Daoy (cell line): ENCODE data around the gene OR51A2. TPM values are rescaled to one million over a fixed set of nuclear protein-coding genes. Genes with fewer than 3 reads are reported as not detected.

Experiments
- total RNA-seq: library from RNA; depleted of rRNA; stranded (reverse); fragments of >200 nt; shearing (Covaris generic); gene quantifications from 2 replicates; pipeline ENCODE4 v1.2.3, GENCODE V29; 2014; rRNA removed

The OR51A2 gene
- total RNA-seq, 1 experiment from 2014 or later = not detected

Other genes starting within 250 kb of the OR51A2 start
- not detected in 2 replicates for gene OR51F1, start 185.8 kb downstream of the OR51A2 start, total RNA-seq
- not detected in 2 replicates for gene OR52R1, start 151.3 kb downstream of the OR51A2 start, total RNA-seq
- gene OR51F2, start 134.4 kb downstream of the OR51A2 start, total RNA-seq = not detected in 2 replicates
- gene OR51S1, start 106.5 kb downstream of the OR51A2 start, total RNA-seq = not detected in 2 replicates
- gene OR51T1, start 73.8 kb downstream of the OR51A2 start, total RNA-seq = not detected in 2 replicates
- not detected in 2 replicates for gene OR51A7, start 51.9 kb downstream of the OR51A2 start, total RNA-seq
- gene OR51G2, start 36.4 kb downstream of the OR51A2 start, total RNA-seq = not detected in 2 replicates
- not detected in 2 replicates for gene OR51G1, start 31.4 kb downstream of the OR51A2 start, total RNA-seq
- not detected in 2 replicates for gene OR51A4, start 8.1 kb downstream of the OR51A2 start, total RNA-seq
- gene OR51L1, start 39.1 kb upstream of the OR51A2 start, total RNA-seq = not detected in 2 replicates
- gene OR52J3, start 90.8 kb upstream of the OR51A2 start, total RNA-seq = not detected in 2 replicates
- not detected in 2 replicates for gene OR52E2, start 103.9 kb upstream of the OR51A2 start, total RNA-seq
- not detected in 2 replicates for gene OR52E1, start 113.9 kb upstream of the OR51A2 start, total RNA-seq
- gene OR52A5, start 182.6 kb upstream of the OR51A2 start, total RNA-seq = not detected in 2 replicates
- gene OR52A1, start 199.0 kb upstream of the OR51A2 start, total RNA-seq = under 0.01 TPM in 1 of 2 replicates, not detected in the other
- not detected in 2 replicates for gene OR51V1, start 245.0 kb upstream of the OR51A2 start, total RNA-seq